A673 (cell line): ENCODE data around the gene FASTKD3. TPM values are rescaled to one million over a fixed set of nuclear protein-coding genes. Genes with fewer than 3 reads are reported as not detected.

Experiments used
- Bru-seq: library from RNA; stranded (reverse); fragments of 400-500 nt; gene quantifications from one replicate; lab custom pipeline; 2021; lab: Mats Ljungman, UMichigan
- BruChase-seq, 2 experiments: library from RNA; stranded (reverse); fragments of 400-500 nt; gene quantifications; one replicate each; lab custom pipeline; 2021; lab: Mats Ljungman, UMichigan
- BruUV-seq: library from RNA; stranded (reverse); fragments of 400-500 nt; replicated peaks from 2 replicates; lab custom pipeline; 2021; lab: Mats Ljungman, UMichigan
- CTCF ChIA-PET: fragments of 300-600 bp; sonication (Branson Sonifier 250); formaldehyde crosslinking; loops from one replicate; lab custom pipeline; 2022; ENCODE audit warnings: antibody characterized with exemption; lab: Charles Lee
- POLR2A ChIA-PET: fragments of 300-600 bp; sonication (Branson Sonifier 250); formaldehyde crosslinking; loops from one replicate; lab custom pipeline; 2022; ENCODE audit warnings: antibody characterized with exemption; ENCODE audit not compliant: low non-redundant PET; lab: Charles Lee
- DNase-seq: peaks from one replicate; pipeline ENCODE4 v3.0.0-alpha.2; 2015; ENCODE audit warnings: low spot score
- H3K27ac ChIP-seq: fragments of 200-600 bp; sonication (generic); 2 replicates; pipeline ENCODE4 v1.5.1; 2016; ENCODE audit warnings: mixed run types, low read depth, mild to moderate bottlenecking, mixed read lengths, antibody characterized with exemption, low read length; ENCODE audit not compliant: poor library complexity, severe bottlenecking
- H3K27me3 ChIP-seq: fragments of 200-600 bp; sonication (generic); replicated peaks from 2 replicates; pipeline ENCODE4 v1.6.1; 2017; ENCODE audit warnings: mixed run types, low read depth, mild to moderate bottlenecking, mixed read lengths, antibody characterized with exemption, low read length; ENCODE audit not compliant: insufficient read depth, poor library complexity
- H3K36me3 ChIP-seq: fragments of 200-600 bp; sonication (generic); 2 replicates; pipeline ENCODE4 v1.6.1; 2016; ENCODE audit warnings: mixed run types, mild to moderate bottlenecking, mixed read lengths, antibody characterized with exemption, low read length; ENCODE audit not compliant: insufficient read depth, poor library complexity, severe bottlenecking
- H3K4me1 ChIP-seq: fragments of 200-600 bp; sonication (generic); 2 replicates; pipeline ENCODE4 v1.6.1; 2017; ENCODE audit warnings: mixed run types, mild to moderate bottlenecking, mixed read lengths, antibody characterized with exemption, low read length; ENCODE audit not compliant: insufficient read depth, poor library complexity, severe bottlenecking
- H3K4me3 ChIP-seq: fragments of 200-600 bp; sonication (generic); 2 replicates; pipeline ENCODE4 v1.5.1; 2016; ENCODE audit warnings: low read depth, mixed run types, mild to moderate bottlenecking, mixed read lengths, low read length; ENCODE audit not compliant: poor library complexity, severe bottlenecking
- H3K9me3 ChIP-seq: fragments of 200-600 bp; sonication (generic); 2 replicates; pipeline ENCODE4 v1.6.1; 2016; ENCODE audit warnings: mixed run types, low read depth, mild to moderate bottlenecking, mixed read lengths, antibody characterized with exemption, low read length; ENCODE audit not compliant: poor library complexity, severe bottlenecking
- CTCF ChIP-seq: fragments of 300-800, 200-600 bp; sonication (generic); conservative IDR thresholded peaks from 2 replicates; pipeline ENCODE4 v1.5.1; 2017; ENCODE audit warnings: low read depth, mild to moderate bottlenecking, antibody characterized with exemption, low read length, moderate library complexity, mixed read lengths
- EZH2 ChIP-seq: fragments of 200-600 bp; sonication (generic); IDR thresholded peaks from 2 replicates; pipeline ENCODE4 v1.6.1; 2017; ENCODE audit warnings: borderline replicate concordance, low read depth, mild to moderate bottlenecking, mixed read lengths, antibody characterized with exemption, low read length; ENCODE audit not compliant: poor library complexity, severe bottlenecking
- intact Hi-C: fragments of 100-400 bp; cut with micrococcal nuclease; formaldehyde crosslinking; loops from one replicate; pipeline ENCODE4 v1.10.0; 2022; ENCODE audit not compliant: unreplicated experiment
- long read RNA-seq: library from polyadenylated mRNA; stranded (forward); transcript quantifications from one replicate; pipeline ENCODE4 v2.0.0, GENCODE V29; 2022
- total RNA-seq: library from RNA; stranded (reverse); gene quantifications from 2 replicates; pipeline ENCODE4 v1.2.3, GENCODE V29; 2021

Gene FASTKD3
- 13.2 and 16.8 TPM in 2 replicates for total RNA-seq
- percentile 84 among the genes with signal in this experiment for Bru-seq, nascent RNA
- BruChase-seq, experiment 1, labeled RNA remaining after a 2-hour chase, result percentile 86 among the genes with signal in this experiment
- BruChase-seq, experiment 2, labeled RNA remaining after a 6-hour chase, result percentile 56 among the genes with signal in this experiment
- long read RNA-seq, transcript FASTKD3-201 (7 exons, 2,402 nt), result major isoform, 16 of 36 reads
- long read RNA-seq, partial matches to known transcripts, result 6 of 36 reads
- long read RNA-seq, other reads (novel, unspliced or antisense), result 11 of 36 reads

- peaks cover 23% of the 10 kb centered on the region for H3K36me3 ChIP-seq
- ChIA-PET CTCF (no interaction called here), POLR2A (no interaction called here)
- H3K9me3 ChIP-seq, result no peaks in the 10 kb centered on the region
- H3K27me3 ChIP-seq, result no peaks in the 10 kb centered on the region
- peak within 1 kb of the TSS; percentile 95 for H3K27ac ChIP-seq
- H3K4me3 ChIP-seq, result peak within 1 kb of the TSS; percentile 95
- intact Hi-C loops, result no loop called here
- H3K4me1 ChIP-seq, result peaks cover 15% of the 10 kb centered on the region
- TF ChIP-seq EZH2, result no peak
- no peak for TF ChIP-seq CTCF
- peak; percentile 96 for DNase-seq
- BruUV-seq, result no TSS peak
These were observed at the start of gene FASTKD3, which contains the start of gene MTRR for GRCh38 chr5:7868773-7869473. FASTKD3 (minus strand) TSS chr5:7869031; CDS start chr5:7868083, 948 bp downstream. MTRR (plus strand) TSS chr5:7869148; CDS start chr5:7870795, 1,647 bp downstream.

- H3K27ac ChIP-seq, result no peak overlapping the region
- no peaks in the 10 kb centered on the region for H3K4me1 ChIP-seq
- no peaks in the 10 kb centered on the region for H3K9me3 ChIP-seq
- H3K36me3 ChIP-seq, result no peaks in the 10 kb centered on the region
- POLR2A ChIA-PET, result no interaction called here
- TF ChIP-seq CTCF (no peak), EZH2 (no peak)
- intact Hi-C loops, result no loop called here
- CTCF ChIA-PET, result no interaction called here
- no TSS peak for BruUV-seq
- DNase-seq, result no peak
- H3K4me3 ChIP-seq, result no peak overlapping the region
- no peaks in the 10 kb centered on the region for H3K27me3 ChIP-seq
These were observed 48.6 kb upstream of the FASTKD3 start for GRCh38 chr5:7917130-7918123.
